ENCODE results near the gene RASL11B. TPM values are rescaled to one million over a fixed set of nuclear protein-coding genes. Genes with fewer than 3 reads are reported as not detected.

Gene RASL11B
- total RNA-seq, 1 experiment from 2014 or later = 30.0 TPM

DNA sequence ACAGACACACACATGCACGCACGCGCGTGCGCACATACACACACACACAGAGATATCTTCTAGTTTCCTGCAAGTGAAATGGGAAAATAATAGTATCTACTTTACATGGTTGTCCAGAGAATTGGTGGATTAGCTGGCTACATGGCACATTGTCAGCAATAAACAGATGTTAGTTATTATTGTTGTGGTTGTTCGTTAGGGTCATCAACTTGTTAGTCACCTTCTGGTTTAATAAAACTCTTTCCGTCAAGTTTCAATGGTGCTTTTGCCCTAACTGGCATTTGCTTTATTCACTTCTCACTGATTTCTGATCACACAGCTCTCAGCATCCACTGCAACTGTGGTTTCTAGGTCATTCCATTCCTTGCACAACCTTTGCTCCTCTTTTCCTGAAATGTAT is 25.4 kb upstream of the RASL11B start:
- no peak overlapping the region for H2BK15ac ChIP-seq (ENCODE audit: low read depth, low read length)
- no peak overlapping the region for H3K9ac ChIP-seq (ENCODE audit: extremely low read depth, insufficient read length, low read length)
- H3K56ac ChIP-seq (ENCODE audit: insufficient read length, low read depth, low read length) = no peak overlapping the region
- Mint-ChIP-seq H3K4me3 (no peak overlapping the region), H3K36me3 (ENCODE audit: insufficient read depth in 1 of 3, low read depth in 3 of 3) (peaks cover 0 to 9% (median 5%) of the 10 kb centered on the region in 3 experiments; a peak in 3 of 7 replicates), H3K27ac (peak overlapping the region; percentile 10 to 81 (median 54); a peak in 3 of 7 replicates), H3K27me3 (ENCODE audit: low read depth) (0 out of 2 replicates have a peak, but pooled peaks cover 2% of the 10 kb centered on the region), H3K4me1 (peaks cover 70 to 79% of the 10 kb centered on the region in 2 experiments), H3K9me3 (no peaks in the 10 kb centered on the region)
- no peak overlapping the region for H3K4ac ChIP-seq (ENCODE audit: low read depth, low read length)
- H2AK5ac ChIP-seq (ENCODE audit: insufficient read length, low read length) = no peak overlapping the region
- no peak overlapping the region for H2AFZ ChIP-seq (ENCODE audit: low read length)
- H3K27ac ChIP-seq (ENCODE audit: insufficient read length, low read depth, low read length) = peak overlapping the region; percentile 5
- no CpG with 5 or more reads among the region's 7 CpGs for WGBS (ENCODE audit: extremely low coverage, insufficient read length, low lambda C conversion rate)
- H3K4me2 ChIP-seq (ENCODE audit: insufficient read depth, insufficient read length, low read length) = no peak overlapping the region
- H3K27me3 ChIP-seq (ENCODE audit: insufficient read depth, low read length) = no peaks in the 10 kb centered on the region
- no peak overlapping the region for H2BK5ac ChIP-seq (ENCODE audit: insufficient read length, low read length)
- no peak overlapping the region for H3K23ac ChIP-seq (ENCODE audit: insufficient read length, low read depth, low read length)
- no peak overlapping the region for H2BK120ac ChIP-seq (ENCODE audit: low read depth, low read length, poor library complexity, severe bottlenecking)
- no peak for DNase-seq
- no peaks in the 10 kb centered on the region for H3K9me3 ChIP-seq (ENCODE audit: control insufficient read depth, low read depth, low read length)
- no peaks in the 10 kb centered on the region for H3K23me2 ChIP-seq (ENCODE audit: insufficient read length, low read depth, low read length, poor library complexity, severe bottlenecking)
- no peak overlapping the region for H4K8ac ChIP-seq (replicated peaks; ENCODE audit: insufficient read length, low read depth, low read length)
- no peak overlapping the region for H4K5ac ChIP-seq (ENCODE audit: insufficient read length, low read depth, low read length)
- no peak overlapping the region for H2BK20ac ChIP-seq (ENCODE audit: low read depth, low read length, poor library complexity, severe bottlenecking)
- H3K4me1 ChIP-seq (ENCODE audit: insufficient read depth, low read length) = peaks cover 11% of the 10 kb centered on the region
- no peak overlapping the region for H3T11ph ChIP-seq (ENCODE audit: low read length)
- no peak overlapping the region for H4K91ac ChIP-seq (ENCODE audit: insufficient read length, low read depth, low read length)
- no peak overlapping the region for H3K18ac ChIP-seq (ENCODE audit: insufficient read length, low read depth, low read length)
- TF ChIP-seq, protein P1, sequence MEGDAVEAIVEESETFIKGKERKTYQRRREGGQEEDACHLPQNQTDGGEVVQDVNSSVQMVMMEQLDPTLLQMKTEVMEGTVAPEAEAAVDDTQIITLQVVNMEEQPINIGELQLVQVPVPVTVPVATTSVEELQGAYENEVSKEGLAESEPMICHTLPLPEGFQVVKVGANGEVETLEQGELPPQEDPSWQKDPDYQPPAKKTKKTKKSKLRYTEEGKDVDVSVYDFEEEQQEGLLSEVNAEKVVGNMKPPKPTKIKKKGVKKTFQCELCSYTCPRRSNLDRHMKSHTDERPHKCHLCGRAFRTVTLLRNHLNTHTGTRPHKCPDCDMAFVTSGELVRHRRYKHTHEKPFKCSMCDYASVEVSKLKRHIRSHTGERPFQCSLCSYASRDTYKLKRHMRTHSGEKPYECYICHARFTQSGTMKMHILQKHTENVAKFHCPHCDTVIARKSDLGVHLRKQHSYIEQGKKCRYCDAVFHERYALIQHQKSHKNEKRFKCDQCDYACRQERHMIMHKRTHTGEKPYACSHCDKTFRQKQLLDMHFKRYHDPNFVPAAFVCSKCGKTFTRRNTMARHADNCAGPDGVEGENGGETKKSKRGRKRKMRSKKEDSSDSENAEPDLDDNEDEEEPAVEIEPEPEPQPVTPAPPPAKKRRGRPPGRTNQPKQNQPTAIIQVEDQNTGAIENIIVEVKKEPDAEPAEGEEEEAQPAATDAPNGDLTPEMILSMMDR (conservative IDR thresholded peaks at IDR 0.05) = no peak
- H2BK12ac ChIP-seq (ENCODE audit: insufficient read length, low read depth, low read length) = no peak overlapping the region
- no peaks in the 10 kb centered on the region for H4K20me1 ChIP-seq (ENCODE audit: control insufficient read depth, insufficient read depth, insufficient read length)
- no peaks in the 10 kb centered on the region for H3K79me2 ChIP-seq (ENCODE audit: insufficient read depth, low read length)
- no peak overlapping the region for H3K14ac ChIP-seq (ENCODE audit: insufficient read depth, low read length)
- no peaks in the 10 kb centered on the region for H3K79me1 ChIP-seq (ENCODE audit: insufficient read depth, low read depth, low read length, poor library complexity, severe bottlenecking)

Measured in H9 (cell line).